GM12864 (cell line): ENCODE data around the gene C1S.

Experiments
- DNase-seq: peaks from one replicate; pipeline ENCODE4 v3.0.0-alpha.2; 2011; ENCODE audit warnings: low read depth
- H3K4me3 ChIP-seq: 2 replicates; pipeline ENCODE4 v1.5.1; 2011; ENCODE audit warnings: mild to moderate bottlenecking, low read depth, low read length, control low read depth
- CTCF ChIP-seq: IDR thresholded peaks from 2 replicates; pipeline ENCODE4 v1.5.1; 2011; ENCODE audit warnings: low read depth, mild to moderate bottlenecking, moderate library complexity, low read length, control low read depth, inconsistent platforms; ENCODE audit errors: missing control alignments

C1S gene

GRCh38 chr12:7018350-7019042 is 42.0 kb upstream of the C1S start, which contains the start of gene LPCAT3:
Gene LPCAT3 (minus strand): TSS chr12:7018476. CDS start chr12:7018424, 52 bp downstream.
- peak; percentile 88 for DNase-seq
- H3K4me3 ChIP-seq: peak within 1 kb of the TSS; percentile 85
- peak; percentile 83 for TF ChIP-seq CTCF

GRCh38 chr12:7019043-7019569 is 41.4 kb upstream of the C1S start:
- H3K4me3 ChIP-seq: peak overlapping the region; percentile 85
- TF ChIP-seq CTCF: no peak
- no peak for DNase-seq

DNA sequence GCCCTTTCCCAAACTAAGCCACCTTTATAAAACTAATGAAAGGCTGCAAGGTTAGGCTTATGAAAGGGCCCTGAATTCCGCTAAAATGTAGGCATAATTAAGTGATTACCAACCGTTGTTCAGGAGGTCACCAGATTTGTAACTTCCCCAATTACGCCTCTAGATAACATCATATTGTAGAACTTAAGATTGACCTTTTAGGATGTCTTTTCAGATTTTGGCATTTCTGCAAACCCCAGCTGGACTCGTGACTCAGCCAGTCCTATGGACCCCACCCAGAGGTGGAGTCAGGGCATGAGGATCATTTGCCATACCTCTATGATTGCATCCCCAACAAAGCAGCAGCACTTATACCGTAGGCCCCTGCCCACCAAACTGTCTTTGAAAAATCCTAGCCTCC is 38.6 kb upstream of the C1S start:
- no peak for TF ChIP-seq CTCF
- no peak overlapping the region for H3K4me3 ChIP-seq
- no peak for DNase-seq

DNA sequence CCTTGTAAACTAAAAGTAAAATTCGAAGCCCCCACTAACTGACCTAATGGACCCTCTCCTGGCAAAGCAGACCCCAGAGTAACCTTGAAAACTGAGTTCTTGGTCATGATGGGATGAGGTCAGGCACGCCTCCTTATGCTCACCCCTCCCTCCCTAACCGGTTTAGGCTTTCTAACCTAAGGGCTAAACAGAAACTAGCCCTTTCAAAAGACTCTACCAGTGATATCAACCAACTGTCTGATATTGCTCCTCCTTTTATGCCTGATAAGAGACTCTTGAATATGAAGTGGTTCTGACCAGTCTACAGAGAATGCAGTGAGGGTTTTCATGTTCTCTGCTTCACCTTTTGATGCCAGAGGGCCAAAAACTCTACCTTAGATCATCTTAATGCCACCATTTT is 37.4 kb upstream of the C1S start:
- no peak overlapping the region for H3K4me3 ChIP-seq
- no peak for TF ChIP-seq CTCF
- no peak for DNase-seq

GRCh38 chr12:7026854-7027253 is 33.7 kb upstream of the C1S start:
- no peak for DNase-seq
- H3K4me3 ChIP-seq: no peak overlapping the region
- no peak for TF ChIP-seq CTCF

DNA sequence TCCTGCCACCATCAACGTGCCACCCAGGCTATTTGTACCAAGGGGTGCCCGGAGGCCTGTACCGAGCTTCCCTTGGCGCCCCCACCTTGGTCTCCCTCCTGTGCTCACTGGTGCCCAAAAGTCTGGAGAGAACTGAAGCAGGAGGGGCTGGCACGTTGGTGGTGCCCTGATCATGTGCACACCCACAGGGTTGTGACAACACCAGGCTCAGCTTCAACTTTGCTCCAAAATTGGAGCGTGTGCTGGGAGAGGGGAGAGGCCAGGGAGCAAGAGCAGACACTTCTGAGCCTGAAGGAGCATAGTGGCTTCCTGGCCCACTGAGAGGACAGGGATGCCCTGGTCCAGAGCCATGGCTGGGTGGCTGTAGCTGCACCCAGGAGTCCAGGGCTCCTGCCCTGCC is 29.2 kb upstream of the C1S start:
- TF ChIP-seq CTCF: no peak
- DNase-seq: no peak
- H3K4me3 ChIP-seq: no peak overlapping the region

DNA sequence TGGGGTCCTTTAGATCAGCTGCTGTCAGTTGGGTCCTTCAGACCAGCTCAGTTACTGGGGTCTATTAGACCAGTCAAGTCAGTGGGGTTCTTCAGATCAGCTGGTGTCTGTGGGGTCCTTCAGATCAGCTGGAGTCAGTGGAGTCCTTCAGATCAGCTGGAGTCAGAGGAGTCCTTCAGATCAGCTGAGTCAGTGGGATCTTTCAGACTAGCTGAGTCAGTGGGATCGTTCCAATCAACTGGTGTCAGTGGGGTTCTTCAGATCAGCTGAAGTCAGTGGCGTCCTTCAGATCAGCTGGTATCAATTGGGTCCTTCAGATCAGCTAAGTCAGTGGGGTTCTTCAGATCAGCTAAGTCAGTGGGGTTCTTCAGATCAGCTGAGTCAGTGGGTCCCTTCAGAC is 27.5 kb upstream of the C1S start:
- no peak for TF ChIP-seq CTCF
- DNase-seq: no peak
- no peak overlapping the region for H3K4me3 ChIP-seq
